Heart left ventricle (tissue), 13 donors: ENCODE data around the gene STIM1.

Experiments used
- POLR2A ChIP-seq, 2 donors: fragments of 450-650 bp; IDR thresholded peaks; one replicate each; pipeline ENCODE4 v1.6.1; 2017; ENCODE audit warnings: antibody characterized with exemption in 2 of 2, mild to moderate bottlenecking in 2 of 2, moderate library complexity in 2 of 2
- TF ChIP-seq, protein P1 (sequence below), 12 donors: fragments of 200-600 bp; sonication (generic) in 4 of 12; IDR thresholded peaks; one replicate each; pipeline versions ENCODE4 v1.5.0 to v1.8.0; 2018 to 2022; ENCODE audit warnings: antibody characterized with exemption in 12 of 12, mild to moderate bottlenecking in 5 of 12
- donor health status: ischemic (EF 13 %, LVEDD 7.1; RV severe dilation, severe dysfunction).
- donor health status: DM: no; HTN: yes; CAD: no.
- donor health status: DM: no; HTN: no; CAD: no.
- donor health status: ischemic (EF 25% LVEDD 6.9; RV normal size, moderate dysfunction).
- donor health status: ischemic (EF 25% LVEDD 5.7; RV mildly dilated, moderate dysfunction).
- donor health status: ischemic (EF 35%, LVEDD 5.7; RV mildly dilated, moderate dysfunction).
- donor health status: nonischemic (EF 11% LVEDD 7.7; RV severe dilation, severe dysfunction).
- donor health status: DM: yes; HTN: yes; CAD: no.
- donor health status: PGD.
- donor health status: ischemic (EF 29% LVEDD 5.4; RV normal size, mild dysfunction).
- donor health status: nonischemic (EF 23%, LVEDD 6.1; RV moderate dilation, normal function).

- TF ChIP-seq, protein P1, sequence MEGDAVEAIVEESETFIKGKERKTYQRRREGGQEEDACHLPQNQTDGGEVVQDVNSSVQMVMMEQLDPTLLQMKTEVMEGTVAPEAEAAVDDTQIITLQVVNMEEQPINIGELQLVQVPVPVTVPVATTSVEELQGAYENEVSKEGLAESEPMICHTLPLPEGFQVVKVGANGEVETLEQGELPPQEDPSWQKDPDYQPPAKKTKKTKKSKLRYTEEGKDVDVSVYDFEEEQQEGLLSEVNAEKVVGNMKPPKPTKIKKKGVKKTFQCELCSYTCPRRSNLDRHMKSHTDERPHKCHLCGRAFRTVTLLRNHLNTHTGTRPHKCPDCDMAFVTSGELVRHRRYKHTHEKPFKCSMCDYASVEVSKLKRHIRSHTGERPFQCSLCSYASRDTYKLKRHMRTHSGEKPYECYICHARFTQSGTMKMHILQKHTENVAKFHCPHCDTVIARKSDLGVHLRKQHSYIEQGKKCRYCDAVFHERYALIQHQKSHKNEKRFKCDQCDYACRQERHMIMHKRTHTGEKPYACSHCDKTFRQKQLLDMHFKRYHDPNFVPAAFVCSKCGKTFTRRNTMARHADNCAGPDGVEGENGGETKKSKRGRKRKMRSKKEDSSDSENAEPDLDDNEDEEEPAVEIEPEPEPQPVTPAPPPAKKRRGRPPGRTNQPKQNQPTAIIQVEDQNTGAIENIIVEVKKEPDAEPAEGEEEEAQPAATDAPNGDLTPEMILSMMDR (IDR thresholded peaks at IDR 0.05) = no peak
- no peak for TF ChIP-seq POLR2A (IDR thresholded peaks at IDR 0.05)
Observed at GRCh38 chr11:4076774-4077173, 221.3 kb downstream of the STIM1 start.
